GM23248 (cell line): ENCODE measurements around the gene TLL1.

Source experiments
- EZH2 ChIP-seq: fragments of 200-600 bp; sonication (generic); IDR thresholded peaks from 2 replicates; pipeline ENCODE4 v1.6.1; 2018; ENCODE audit warnings: antibody characterized with exemption, mild to moderate bottlenecking; ENCODE audit not compliant: insufficient read depth, poor library complexity, severe bottlenecking
- EZH2phosphoT487 ChIP-seq: fragments of 200-600 bp; sonication (generic); IDR thresholded peaks from 2 replicates; pipeline ENCODE4 v1.6.1; 2018; ENCODE audit warnings: antibody characterized with exemption, moderate library complexity, mild to moderate bottlenecking, low read depth; ENCODE audit not compliant: insufficient read depth

DNA sequence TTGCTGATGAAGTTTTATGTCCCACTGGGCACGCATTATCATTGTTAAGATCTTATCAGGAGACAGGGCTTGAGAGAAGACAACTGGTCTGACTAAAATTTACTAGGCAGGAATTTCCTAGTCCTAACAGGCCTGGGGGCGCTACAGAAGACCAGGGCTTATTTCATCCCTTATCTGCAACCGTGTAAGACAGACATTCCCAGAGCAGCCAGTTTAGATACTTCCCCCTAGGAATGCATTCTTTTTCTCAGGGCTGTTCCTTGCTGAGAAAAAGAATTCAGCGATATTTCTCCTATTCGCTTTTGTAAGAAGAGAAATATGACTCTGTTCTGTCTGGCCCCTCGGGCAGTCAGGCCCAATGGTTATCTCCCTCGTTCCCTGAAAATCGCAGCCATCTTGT, 93.8 kb downstream of the TLL1 start:
- TF ChIP-seq EZH2, result no peak
- no peak for TF ChIP-seq EZH2phosphoT487
